ENCODE data around the gene NUP214. TPM values are rescaled to one million over a fixed set of nuclear protein-coding genes. Genes with fewer than 3 reads are reported as not detected.

The NUP214 gene
- total RNA-seq, 1 experiment from 2014 or later, result 52.3 TPM

DNA sequence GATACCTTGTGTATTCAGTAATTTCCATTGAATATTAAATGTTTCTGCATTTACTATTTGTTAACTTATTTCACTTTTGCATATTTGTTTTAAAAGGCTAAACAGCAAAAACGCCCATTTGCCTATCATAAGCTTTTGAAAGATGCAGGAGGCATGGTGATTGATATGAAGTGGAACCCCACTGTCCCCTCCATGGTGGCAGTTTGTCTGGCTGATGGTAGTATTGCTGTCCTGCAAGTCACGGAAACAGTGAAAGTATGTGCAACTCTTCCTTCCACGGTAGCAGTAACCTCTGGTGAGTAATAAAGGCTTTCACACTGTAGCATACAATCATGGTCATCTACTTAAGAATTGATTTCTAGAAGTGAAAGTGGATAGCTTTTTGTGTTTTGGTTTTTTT is 3.8 kb downstream of the NUP214 start:
- Mint-ChIP-seq H3K27me3 (ENCODE audit: insufficient read depth, unreplicated experiment) (no peaks in the 10 kb centered on the region), H3K36me3 (ENCODE audit: insufficient read depth, unreplicated experiment) (peaks cover 92% of the 10 kb centered on the region), H3K27ac (ENCODE audit: unreplicated experiment) (no peak overlapping the region), H3K4me1 (ENCODE audit: low read depth, unreplicated experiment) (peaks cover 5% of the 10 kb centered on the region), H3K9me3 (ENCODE audit: unreplicated experiment) (no peaks in the 10 kb centered on the region), H3K4me3 (ENCODE audit: unreplicated experiment) (no peak overlapping the region)
- Histone ChIP-seq H3K27me3 (replicated peaks; ENCODE audit: control insufficient read depth, insufficient read depth, low read length) (no peaks in the 10 kb centered on the region), H3K36me3 (ENCODE audit: control insufficient read depth, insufficient read depth, low read length) (no peaks in the 10 kb centered on the region; the same call in none of the 2 replicates), H3K9me3 (no peaks in the 10 kb centered on the region), H3K4me1 (no peaks in the 10 kb centered on the region), H3K4me3 (ENCODE audit: low read depth, low read length) (no peak overlapping the region)
- intact Hi-C loops (cut with micrococcal nuclease; ENCODE audit: unreplicated experiment), result loop anchor here (5.0 kb wide), 1 partner anchor 72 kb away; no protein-coding TSS in a partner anchor
- TF ChIP-seq, protein P1, sequence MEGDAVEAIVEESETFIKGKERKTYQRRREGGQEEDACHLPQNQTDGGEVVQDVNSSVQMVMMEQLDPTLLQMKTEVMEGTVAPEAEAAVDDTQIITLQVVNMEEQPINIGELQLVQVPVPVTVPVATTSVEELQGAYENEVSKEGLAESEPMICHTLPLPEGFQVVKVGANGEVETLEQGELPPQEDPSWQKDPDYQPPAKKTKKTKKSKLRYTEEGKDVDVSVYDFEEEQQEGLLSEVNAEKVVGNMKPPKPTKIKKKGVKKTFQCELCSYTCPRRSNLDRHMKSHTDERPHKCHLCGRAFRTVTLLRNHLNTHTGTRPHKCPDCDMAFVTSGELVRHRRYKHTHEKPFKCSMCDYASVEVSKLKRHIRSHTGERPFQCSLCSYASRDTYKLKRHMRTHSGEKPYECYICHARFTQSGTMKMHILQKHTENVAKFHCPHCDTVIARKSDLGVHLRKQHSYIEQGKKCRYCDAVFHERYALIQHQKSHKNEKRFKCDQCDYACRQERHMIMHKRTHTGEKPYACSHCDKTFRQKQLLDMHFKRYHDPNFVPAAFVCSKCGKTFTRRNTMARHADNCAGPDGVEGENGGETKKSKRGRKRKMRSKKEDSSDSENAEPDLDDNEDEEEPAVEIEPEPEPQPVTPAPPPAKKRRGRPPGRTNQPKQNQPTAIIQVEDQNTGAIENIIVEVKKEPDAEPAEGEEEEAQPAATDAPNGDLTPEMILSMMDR (IDR thresholded peaks at IDR 0.05; ENCODE audit: insufficient read depth in 1 of 2, low read depth in 1 of 2, low read length in 1 of 2, severe bottlenecking in 1 of 2, unreplicated experiment in 1 of 2), result no peak
- DNase-seq, result no peak
- ChIA-PET POLR2A (interaction anchor here (0.7 kb wide), 1 partner anchor 10 kb away, joined by 4 read pairs; no protein-coding TSS in a partner anchor), CTCF (no interaction called here)
- no TSS peak for BruUV-seq (replicated peaks)

DNA sequence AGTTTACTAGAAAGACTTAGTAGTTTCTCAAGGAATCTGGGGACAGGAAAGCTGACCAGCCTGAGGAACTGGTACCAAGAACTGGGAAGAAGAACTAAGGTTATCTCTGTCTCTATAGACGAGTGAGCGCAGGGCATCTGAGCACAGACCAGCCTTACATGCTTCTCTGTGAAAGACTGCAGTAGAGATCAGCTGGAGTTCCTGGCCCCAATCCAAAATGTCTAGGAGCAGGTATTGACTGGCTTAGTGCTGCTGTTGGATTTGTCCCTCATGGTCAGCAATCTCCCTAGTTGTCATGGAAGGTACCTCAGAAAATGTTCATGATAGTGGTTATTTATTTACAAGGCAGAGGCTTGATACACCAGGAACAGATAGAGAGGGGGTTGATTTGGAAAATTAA is 13.3 kb downstream of the NUP214 start:
- no peaks in the 10 kb centered on the region for H3K27me3 Mint-ChIP-seq (ENCODE audit: insufficient read depth, unreplicated experiment)
- no peak overlapping the region for H3K4me3 Mint-ChIP-seq (ENCODE audit: unreplicated experiment)
- TF ChIP-seq, protein P1 (IDR thresholded peaks at IDR 0.05; ENCODE audit: insufficient read depth in 1 of 2, low read depth in 1 of 2, low read length in 1 of 2, severe bottlenecking in 1 of 2, unreplicated experiment in 1 of 2), result no peak
- Histone ChIP-seq H3K36me3 (ENCODE audit: control insufficient read depth, insufficient read depth, low read length) (peaks cover 1% of the 10 kb centered on the region; the same call in 1 of the 2 replicates), H3K27me3 (replicated peaks; ENCODE audit: control insufficient read depth, insufficient read depth, low read length) (no peaks in the 10 kb centered on the region), H3K4me1 (no peaks in the 10 kb centered on the region), H3K9me3 (no peaks in the 10 kb centered on the region), H3K4me3 (ENCODE audit: low read depth, low read length) (no peak overlapping the region)
- intact Hi-C loops (cut with micrococcal nuclease; ENCODE audit: unreplicated experiment), result no loop called here
- H3K36me3 Mint-ChIP-seq (ENCODE audit: insufficient read depth, unreplicated experiment), result peaks cover 87% of the 10 kb centered on the region
- DNase-seq, result no peak
- no TSS peak for BruUV-seq (replicated peaks)
- H3K27ac Mint-ChIP-seq (ENCODE audit: unreplicated experiment), result no peak overlapping the region
- H3K4me1 Mint-ChIP-seq (ENCODE audit: low read depth, unreplicated experiment), result no peaks in the 10 kb centered on the region
- no peaks in the 10 kb centered on the region for H3K9me3 Mint-ChIP-seq (ENCODE audit: unreplicated experiment)
- ChIA-PET POLR2A (interaction anchor here (0.5 to 1.1 kb wide), 2 partner anchors 9 to 13 kb away, joined by 4 read pairs; partner anchors contain the start of gene NUP214), CTCF (no interaction called here)

DNA sequence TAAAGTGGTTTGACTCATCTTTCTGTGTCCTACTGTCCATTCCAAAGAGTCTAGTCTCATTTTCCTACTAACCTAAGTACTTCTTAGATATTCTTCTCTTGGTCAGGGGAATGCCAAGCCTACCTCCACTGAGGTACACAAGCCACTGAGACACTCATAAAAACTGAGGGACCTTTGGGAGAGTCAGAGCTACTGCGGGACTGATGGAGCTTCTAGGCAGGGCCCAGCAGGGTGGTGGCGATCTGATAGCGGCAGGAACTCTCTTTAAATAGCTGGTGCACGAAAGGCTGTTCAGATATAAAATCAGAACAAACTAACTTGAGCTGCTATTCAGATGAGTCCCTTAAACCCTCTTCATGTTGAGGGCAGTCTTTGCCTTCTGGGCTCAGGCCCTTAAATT is 14.7 kb downstream of the NUP214 start:
- no peak overlapping the region for H3K4me3 Mint-ChIP-seq (ENCODE audit: unreplicated experiment)
- Histone ChIP-seq H3K9me3 (no peaks in the 10 kb centered on the region), H3K4me1 (no peaks in the 10 kb centered on the region), H3K27me3 (replicated peaks; ENCODE audit: control insufficient read depth, insufficient read depth, low read length) (no peaks in the 10 kb centered on the region), H3K4me3 (ENCODE audit: low read depth, low read length) (no peak overlapping the region), H3K36me3 (ENCODE audit: control insufficient read depth, insufficient read depth, low read length) (peaks cover 1% of the 10 kb centered on the region; the same call in 1 of the 2 replicates)
- H3K27ac Mint-ChIP-seq (ENCODE audit: unreplicated experiment), result no peak overlapping the region
- no peaks in the 10 kb centered on the region for H3K27me3 Mint-ChIP-seq (ENCODE audit: insufficient read depth, unreplicated experiment)
- no peaks in the 10 kb centered on the region for H3K4me1 Mint-ChIP-seq (ENCODE audit: low read depth, unreplicated experiment)
- POLR2A ChIA-PET, result no interaction called here
- no TSS peak for BruUV-seq (replicated peaks)
- CTCF ChIA-PET, result interaction anchor here (0.6 kb wide), 1 partner anchor 27 kb away, joined by 3 read pairs; no protein-coding TSS in a partner anchor
- TF ChIP-seq, protein P1 (IDR thresholded peaks at IDR 0.05; ENCODE audit: insufficient read depth in 1 of 2, low read depth in 1 of 2, low read length in 1 of 2, severe bottlenecking in 1 of 2, unreplicated experiment in 1 of 2), result no peak
- no peak for DNase-seq
- H3K9me3 Mint-ChIP-seq (ENCODE audit: unreplicated experiment), result no peaks in the 10 kb centered on the region
- peaks cover 87% of the 10 kb centered on the region for H3K36me3 Mint-ChIP-seq (ENCODE audit: insufficient read depth, unreplicated experiment)
- intact Hi-C loops (cut with micrococcal nuclease; ENCODE audit: unreplicated experiment), result no loop called here
